ENCODE measurements around the gene SH3RF2.

The SH3RF2 gene

GRCh38 chr5:145934276-145934675 is 2.1 kb upstream of the SH3RF2 start:
- no peak overlapping the region for H3K4me3 ChIP-seq (ENCODE audit: low read depth, low read length)
- TF ChIP-seq CTCF (IDR thresholded peaks at IDR 0.05; ENCODE audit: low read depth, low read length): no peak

- H3K4me3 ChIP-seq (ENCODE audit: low read depth, low read length): no peak overlapping the region
- no peak for TF ChIP-seq CTCF (IDR thresholded peaks at IDR 0.05; ENCODE audit: low read depth, low read length)
These were observed 1.3 kb downstream of the SH3RF2 start for GRCh38 chr5:145937432-145938250.

GRCh38 chr5:145938776-145939539 is 2.6 kb downstream of the SH3RF2 start:
- no peak for TF ChIP-seq CTCF (IDR thresholded peaks at IDR 0.05; ENCODE audit: low read depth, low read length)
- no peak overlapping the region for H3K4me3 ChIP-seq (ENCODE audit: low read depth, low read length)

GRCh38 chr5:145939540-145940065 is 3.2 kb downstream of the SH3RF2 start:
- H3K4me3 ChIP-seq (ENCODE audit: low read depth, low read length): no peak overlapping the region
- TF ChIP-seq CTCF (IDR thresholded peaks at IDR 0.05; ENCODE audit: low read depth, low read length): no peak

- TF ChIP-seq CTCF (IDR thresholded peaks at IDR 0.05; ENCODE audit: low read depth, low read length): no peak
- H3K4me3 ChIP-seq (ENCODE audit: low read depth, low read length): no peak overlapping the region
These were observed 4.7 kb downstream of the SH3RF2 start for GRCh38 chr5:145941096-145941447.

- no peak for TF ChIP-seq CTCF (IDR thresholded peaks at IDR 0.05; ENCODE audit: low read depth, low read length)
- H3K4me3 ChIP-seq (ENCODE audit: low read depth, low read length): no peak overlapping the region
These were observed 5.2 kb downstream of the SH3RF2 start for GRCh38 chr5:145941448-145942130.

All from WI38 (cell line).